GM18502 (cell line): Measurements from ENCODE around the gene SASH1.
"Not testable (repeated sequence)": the region's sequence is repeated elsewhere in the genome, so short reads cannot be mapped to it uniquely, and the experiment has no call there.

Experiments used
- ATAC-seq: cut with Tn5 transposase; IDR thresholded peaks from one replicate; pipeline ENCODE4 v1.9.1; 2021; ENCODE audit warnings: mild to moderate bottlenecking; ENCODE audit not compliant: unreplicated experiment, poor library complexity

The SASH1 gene

DNA sequence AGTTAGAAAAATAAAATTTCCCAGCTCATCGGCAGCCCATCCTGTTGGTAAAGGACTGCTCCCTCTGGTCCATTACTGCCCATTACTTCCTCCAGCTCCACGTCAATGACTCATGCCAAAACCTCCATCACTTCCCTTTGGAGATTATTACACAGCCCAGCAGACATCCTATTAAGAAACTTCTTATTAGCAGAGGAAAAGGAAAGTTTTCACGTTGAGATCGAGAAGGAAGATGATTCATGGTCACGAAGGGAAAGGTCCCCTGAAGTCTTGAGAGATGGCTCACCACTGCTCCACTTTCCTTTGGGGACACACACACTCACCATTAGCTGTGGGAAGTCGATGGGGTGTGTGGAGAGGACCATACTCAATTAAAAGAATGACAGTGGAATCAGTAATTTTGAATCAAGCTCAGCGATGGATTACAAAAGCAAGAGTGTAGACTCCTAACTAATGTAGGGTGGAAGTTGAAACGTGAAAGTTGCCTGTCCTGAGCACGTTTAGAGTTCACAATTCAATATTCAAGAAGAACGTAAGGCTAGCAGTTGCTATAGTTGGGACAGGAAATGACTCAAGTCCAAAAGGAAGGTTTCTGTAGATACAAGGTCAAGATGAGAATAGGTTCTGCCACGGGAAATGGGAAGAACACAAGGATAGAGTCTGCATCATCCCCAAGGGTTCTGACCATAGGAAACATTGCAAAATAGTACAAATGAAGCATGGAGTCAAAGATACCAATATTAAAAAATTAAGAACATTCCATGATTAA, 21.6 kb downstream of the SASH1 start:
- no peak for ATAC-seq

DNA sequence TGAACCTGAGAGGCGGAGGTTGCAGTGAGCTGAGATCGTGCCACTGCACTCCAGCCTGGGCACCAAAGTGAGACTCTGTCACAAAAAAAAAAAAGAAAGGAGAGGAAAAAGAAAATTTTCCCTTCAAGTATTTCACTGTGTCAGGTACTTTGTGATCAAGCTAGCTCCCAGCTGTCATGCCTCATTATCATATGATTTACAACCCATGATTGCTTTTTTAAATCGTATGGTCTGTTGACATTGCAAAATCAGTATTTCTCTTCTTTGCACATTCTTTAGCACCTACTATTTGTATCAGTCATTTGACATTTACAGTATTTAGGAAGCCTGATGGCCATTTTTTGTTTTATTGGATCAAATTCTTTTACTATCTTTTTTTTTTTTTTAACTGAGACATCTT, 22.4 kb downstream of the SASH1 start:
- ATAC-seq: no peak

DNA sequence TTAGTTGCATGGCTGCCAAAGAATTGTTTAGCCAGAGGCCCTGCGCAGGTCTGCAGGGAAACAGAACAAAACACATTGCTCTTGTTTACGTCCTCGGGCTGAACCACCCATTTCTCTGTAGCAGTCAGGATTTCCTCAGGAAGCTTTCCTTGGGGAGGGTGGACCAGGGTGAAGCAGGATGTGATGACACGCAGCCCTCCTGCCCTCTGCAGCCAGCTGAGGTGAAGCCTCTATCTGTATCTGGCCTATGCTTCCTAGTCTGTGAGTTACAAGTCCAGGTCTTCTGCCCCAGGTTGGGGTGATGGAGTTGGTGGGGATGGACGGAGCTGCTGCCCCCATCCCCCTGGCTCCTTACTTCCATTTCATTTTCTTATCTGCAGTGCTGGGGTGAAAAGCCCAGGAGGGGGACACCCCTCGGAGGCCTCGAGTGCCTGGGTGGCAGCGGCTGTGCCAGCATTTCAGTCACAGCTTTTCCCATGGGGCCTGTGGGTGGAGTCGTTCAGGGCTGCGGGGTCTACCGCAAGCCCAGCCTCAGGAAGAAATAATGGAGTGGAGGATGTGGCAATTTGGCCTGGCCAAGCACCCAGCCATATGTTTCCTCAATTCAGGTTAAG, 24.9 kb downstream of the SASH1 start:
- ATAC-seq: no peak

DNA sequence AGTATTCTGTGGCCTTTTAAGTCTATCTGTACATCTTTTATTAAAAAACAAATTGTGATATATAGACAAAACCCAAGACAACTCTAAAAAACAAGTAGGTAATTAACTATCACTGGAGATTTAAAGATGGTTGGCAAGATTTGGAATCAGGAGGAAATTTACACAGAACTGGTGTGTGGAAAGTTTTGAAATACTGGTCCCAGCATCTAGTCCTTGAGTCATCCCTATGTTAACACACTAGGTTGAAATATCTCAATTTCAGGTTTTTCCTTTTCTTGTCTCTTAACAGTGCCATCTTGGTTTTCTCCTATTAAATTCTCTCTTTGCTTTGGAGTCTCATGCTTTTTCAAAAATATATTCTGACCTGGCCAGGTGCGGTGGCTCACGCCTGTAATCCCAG, 27.5 kb downstream of the SASH1 start:
- no peak for ATAC-seq

DNA sequence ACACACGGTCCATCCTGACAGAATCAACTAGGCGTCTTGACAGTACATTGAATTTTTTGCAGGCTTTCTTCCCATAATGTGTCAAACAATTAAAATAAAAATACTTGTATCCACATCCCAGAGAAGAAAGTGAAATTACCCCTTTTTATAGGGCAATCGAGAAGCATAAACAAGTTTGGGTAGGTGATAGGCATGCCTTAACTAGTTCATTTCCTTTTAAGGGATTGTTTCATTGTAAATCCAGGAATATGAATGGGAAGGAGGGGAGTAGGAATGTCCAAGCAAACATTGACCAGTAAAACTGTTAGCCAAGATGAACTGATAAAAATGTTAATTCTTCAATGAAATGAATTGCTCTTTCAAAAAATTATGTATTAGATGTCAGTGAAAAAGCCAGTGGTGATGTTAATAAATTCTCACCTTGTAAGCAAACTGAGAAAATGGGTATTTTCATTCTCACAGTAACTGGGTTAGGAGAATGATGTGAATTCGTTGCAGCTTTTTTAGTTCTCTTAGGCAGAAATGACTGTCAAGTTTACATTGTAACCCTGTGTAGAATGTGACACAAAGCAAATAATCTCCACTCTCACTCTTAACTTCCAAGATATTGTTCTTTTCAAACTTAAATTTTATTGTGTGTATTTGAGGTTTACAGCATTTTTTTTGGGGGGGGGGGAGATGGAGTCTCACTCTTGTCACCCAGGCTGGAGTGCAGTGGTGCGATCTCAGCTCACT, 31.6 kb downstream of the SASH1 start:
- no peak for ATAC-seq

DNA sequence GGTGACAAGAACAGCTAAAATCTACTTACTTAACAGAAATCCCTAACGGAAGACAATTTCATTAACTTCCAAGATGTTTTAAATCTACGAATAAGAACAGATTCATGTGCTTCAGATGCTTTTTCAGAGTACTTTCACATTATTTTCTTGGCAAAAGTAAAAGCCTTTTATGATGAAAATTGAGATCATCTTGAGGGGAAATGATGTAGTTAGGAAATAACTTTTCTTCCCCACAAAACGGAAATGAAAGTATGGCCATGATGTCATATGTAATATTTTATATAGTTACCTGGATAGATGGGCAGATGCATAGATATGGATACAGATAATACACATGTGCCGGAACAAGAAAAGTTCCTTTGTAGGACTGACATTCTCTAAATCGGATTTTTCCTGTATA, 32.8 kb downstream of the SASH1 start:
- ATAC-seq: no peak

DNA sequence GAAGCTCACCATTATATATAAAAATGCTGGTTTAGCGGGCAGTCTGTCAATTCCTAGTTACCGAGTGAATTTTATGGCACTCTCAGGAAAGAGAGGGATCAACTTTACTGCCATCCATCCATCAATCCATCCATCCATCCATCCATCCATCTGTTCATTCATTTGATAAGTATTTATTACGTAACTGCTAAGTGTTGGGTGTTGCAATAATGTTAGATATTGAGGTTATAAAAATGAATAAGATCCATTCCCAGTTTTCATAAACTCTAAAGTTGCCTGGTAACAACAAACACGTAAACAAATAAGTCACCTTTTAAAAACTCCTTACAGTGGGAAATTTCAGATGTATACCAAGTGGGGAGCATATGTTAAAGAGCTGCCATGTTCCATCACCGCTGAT, 36.8 kb downstream of the SASH1 start:
- ATAC-seq: no peak

DNA sequence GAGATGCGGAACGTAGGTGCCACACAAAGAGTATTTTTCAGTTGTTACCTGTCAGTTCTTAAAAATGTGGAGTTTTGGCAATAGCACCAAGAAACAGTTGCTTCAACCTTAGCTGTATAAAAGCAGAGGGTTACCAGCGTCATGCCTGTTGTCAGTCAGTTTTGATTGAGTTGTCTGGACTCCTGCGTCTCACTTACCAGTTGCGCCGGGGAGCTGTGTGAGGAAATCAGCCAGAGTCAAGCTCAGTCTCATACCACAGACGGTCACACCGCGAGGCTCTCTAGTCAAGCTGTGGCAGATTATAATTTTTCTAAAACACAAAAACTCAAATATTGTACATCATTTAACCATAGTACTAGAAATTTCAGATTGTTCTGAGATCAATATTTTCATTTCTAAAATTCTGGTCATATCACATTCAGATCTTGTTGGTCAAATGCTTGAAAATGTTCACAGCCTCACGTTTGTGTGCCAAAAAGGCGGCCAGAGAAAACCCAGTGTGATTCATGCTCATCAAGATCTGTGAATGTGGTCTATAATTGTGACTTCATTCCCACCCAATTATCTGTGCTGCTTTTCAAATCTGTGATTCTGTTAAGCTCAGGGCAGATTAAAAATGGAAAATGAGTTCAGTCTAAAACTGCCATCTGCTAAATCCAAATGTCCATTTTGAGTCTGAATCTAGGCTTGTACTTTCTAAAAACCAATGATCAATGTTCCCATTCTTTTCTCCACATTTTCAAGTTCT, 37.5 kb downstream of the SASH1 start:
- ATAC-seq: no peak

DNA sequence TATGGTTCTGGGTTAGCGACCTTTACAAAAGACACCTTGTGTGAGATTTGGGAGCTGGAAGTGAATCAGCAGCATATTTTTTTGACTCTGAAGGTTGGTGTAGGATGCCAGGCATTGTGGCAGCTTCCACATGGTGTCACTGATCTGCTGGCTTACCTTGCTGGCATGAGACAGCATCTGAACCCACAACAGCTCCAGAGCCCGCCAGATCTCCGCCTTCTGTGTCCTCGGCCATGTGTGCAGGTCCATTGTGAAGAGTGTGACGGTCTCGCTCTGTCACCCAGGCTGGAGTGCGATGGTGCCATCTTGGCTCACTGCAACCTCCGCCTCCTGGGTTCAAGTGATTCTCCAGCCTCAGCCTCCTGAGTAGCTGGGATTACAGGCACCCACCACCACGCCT, 39.4 kb downstream of the SASH1 start:
- ATAC-seq: not testable (repeated sequence)

DNA sequence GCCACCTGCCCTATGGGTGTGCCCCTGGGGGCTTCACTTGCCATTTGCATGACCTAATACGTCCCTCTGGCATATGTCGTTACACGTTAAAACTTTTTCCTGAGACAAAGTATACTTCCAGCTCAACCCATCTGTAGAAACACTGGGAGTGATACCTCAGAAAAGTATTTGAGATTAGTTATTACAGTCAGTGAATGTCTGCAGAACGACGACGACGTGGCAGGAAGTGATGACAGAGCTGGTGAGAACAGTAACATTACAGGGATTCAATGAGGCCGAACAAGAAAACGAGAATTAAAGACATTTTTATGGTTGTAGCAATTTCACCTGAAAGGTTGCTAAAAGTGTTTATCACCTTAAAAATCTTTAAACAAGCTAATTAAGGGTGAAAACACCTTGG, 40.2 kb downstream of the SASH1 start:
- ATAC-seq: no peak

DNA sequence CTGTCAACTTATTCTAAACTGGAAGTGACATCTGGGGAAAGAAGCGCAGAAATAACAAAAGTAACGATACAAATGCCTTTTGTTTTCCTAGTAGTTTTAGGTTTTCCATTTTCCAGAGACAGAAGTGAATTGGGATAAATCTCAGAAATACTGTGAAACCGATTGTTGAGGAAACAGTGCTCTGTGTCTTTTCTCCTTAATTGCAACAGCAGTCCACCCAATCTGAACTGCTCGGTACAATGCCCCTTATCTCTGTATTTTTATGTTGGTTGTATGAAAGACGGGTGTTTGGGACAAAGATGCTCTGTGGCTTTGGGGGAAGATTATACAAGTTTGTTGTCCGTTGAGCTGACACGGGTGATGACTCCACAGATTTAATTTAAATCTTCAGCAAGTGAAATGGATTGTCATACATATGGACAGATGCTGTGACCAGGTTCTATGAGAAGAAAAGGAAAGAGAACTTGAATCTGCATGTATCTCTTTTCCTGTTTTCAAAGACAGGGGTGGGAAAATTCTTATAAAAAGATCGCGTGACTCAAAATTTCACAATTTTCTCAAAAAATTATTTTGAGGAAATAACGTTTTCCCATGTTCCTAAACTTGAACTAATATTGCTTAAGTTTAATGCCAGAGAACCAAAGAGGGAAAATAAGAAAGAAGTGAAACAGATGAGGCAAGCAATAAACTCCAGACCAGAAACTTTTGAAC, 41.2 kb downstream of the SASH1 start:
- ATAC-seq: no peak

DNA sequence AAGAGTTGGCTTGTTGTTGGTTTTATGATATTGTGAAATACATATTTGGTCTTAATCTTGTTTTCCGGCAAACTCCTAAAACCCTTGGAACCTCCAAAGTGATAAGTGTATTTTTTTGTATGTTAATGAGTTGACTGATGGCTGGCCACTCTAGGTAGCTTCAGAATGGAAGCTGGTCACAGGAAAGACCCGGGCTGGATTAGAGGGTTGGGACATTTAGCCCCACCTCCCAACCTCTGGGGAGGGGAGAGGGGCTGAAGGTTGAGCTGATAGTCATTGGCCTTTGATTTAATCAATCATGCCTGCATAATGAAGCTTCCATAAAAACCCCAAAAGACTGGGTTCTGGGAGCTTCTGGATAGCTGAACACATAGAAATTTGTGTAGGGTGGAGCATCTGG, 42.7 kb downstream of the SASH1 start:
- ATAC-seq: no peak

DNA sequence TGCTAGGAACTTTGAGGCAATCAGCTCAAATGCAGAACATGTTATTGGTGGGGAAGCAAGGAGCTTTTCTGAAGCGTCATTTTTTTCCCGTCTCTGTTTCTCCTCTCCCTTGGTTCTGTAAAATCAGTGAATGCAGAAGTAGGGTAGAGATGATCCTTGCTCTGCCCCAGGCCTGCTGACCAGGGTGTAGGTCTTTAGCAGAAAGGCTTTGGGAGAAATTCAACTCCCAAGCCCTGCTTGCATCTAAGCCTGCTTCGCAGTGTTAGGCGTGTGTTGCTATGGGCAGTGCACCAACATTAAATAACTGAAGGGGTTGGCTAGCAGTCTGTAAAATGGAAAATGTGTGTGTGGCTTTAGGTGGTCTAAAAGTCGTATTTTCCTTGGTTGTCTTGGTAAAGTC, 45.9 kb downstream of the SASH1 start:
- no peak for ATAC-seq

DNA sequence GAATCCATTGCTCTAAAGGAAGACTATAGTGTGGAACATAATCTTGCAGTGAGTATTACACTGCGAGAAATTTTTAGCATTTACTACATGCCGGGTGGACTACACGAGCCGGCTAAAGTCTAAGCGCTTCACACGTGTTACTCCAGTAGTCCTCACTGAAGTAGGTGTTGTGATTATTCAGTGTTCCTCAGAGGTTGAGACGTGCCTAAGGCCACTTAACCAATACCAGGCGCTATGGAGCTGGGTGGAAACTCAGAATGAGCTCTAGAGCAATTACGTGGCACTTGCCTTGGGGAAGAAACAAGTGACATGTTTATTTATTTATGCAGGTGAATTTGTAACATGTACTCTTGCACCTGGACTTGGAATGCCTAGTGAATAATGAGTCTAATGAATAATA, 46.4 kb downstream of the SASH1 start:
- ATAC-seq: no peak

DNA sequence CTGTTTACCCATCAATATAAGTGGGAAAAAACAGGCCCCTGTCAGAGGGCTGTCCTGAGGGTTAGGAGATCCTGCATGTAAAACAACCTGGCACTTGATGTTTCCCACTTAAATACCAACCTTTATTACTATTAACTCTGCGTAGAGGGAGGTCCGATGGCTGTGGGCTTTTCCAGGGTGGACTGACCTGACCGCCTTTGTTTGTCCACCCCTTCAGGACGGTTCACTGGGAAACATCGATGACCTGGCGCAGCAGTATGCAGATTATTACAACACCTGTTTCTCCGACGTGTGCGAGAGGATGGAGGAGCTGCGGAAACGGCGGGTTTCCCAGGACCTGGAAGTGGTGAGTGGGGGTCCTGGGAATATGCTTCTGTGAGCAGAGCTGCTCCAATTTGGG, 47.3 kb downstream of the SASH1 start:
- no peak for ATAC-seq

DNA sequence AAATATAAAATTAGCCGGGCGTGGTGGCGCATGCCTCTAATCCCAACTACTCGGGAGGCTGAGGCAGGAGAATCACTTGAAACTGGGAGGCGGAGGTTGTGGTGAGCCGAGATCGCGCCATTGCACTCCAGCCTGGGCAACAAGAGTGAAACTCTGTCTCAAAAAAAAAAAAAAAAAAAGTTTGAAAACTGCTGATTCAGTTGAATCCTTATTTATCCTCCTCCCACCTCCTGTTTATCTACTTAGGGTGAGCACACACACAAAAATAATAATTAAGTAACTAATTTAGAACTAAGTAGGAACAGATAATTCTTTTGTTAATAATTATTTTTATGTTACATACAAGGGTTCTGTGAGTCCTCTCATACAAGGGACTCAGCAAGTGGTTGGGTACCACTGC, 49.5 kb downstream of the SASH1 start:
- ATAC-seq: not testable (repeated sequence)

DNA sequence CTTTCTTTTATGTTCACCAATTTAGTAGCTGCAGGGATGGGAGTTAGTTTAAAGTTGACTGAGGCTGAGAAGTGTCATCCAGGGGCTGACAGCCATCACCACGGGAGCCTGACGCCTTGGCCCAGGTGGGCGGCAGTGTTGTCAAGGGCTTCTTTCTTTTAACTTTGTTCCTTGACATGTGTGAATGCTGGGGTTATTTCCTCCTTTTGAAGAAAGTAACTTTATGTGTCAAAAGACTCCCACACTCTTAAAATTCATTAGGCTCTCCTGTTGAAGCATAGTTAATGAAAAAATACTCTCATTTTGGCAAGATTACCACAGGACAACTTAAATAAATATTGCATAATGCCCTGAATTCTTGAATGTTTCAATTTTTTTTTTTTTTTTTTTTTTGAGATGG, 50.0 kb downstream of the SASH1 start:
- no peak for ATAC-seq

DNA sequence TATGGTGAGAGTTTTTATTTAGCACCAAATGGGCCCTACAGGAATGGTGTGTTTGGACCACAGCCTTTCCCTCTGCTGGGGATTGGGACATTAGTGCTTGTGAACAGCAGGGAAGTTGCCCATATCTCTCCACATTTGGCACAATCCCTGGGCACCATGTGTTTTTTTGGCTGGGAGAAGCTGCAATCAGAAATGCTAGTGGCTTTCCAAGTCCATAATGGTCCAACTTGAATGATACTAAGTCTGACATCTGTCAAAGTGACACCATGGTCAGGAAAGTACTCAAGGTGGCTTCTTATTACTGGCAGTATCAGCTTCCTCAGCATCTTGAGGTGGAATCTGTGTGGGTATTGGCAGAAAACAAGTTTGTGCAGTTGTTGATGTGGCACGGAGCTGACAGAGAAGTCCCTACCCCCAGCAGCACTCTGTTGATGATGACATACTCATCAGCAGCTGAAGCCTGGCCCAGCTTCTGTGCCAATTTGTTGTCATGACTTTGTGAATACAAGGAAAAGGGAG, 53.0 kb downstream of the SASH1 start:
- ATAC-seq: no peak

DNA sequence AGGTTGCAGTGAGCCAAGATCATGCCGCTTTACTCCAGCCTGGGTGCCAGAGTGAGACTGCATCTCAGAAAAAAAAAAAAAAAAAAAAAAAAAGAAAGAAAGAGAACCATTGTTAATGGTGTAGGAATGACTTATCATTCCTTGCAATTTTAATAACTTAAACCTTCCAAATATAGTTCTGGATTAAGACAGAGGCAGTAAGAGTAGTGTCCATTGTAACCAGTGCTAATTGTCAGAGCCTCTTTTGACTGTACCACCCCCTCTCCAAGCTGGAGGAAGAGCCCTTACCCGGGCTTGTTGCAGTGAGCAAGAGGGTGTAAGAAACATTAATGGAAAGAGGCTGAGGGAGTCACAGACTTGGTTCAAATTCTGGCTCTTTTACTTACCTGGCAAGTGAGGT, 53.8 kb downstream of the SASH1 start:
- ATAC-seq: no peak

DNA sequence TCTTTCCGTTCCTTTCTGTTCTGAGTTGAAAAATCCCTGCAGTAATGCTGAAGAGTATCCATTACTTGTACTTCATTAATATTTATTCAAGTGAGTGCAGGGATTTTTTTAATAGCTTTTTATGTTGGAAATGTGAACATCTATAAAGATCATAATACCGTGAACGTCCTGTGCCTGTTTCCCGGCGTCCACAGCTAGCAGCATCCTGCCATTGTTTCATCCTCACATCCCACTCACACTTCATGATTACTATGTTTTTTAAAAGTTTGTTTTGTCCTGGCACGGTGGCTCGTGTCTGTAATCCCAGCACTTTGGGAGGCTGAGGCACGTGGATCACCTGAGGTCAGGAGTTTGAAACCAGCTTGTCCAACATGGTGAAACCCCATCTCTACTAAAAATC, 54.3 kb downstream of the SASH1 start:
- ATAC-seq: no peak
